Activated T-cell treated with anti-CD3 and anti-CD28 coated beads, Interleukin-2, amount 50 U/mL, for 48 hours (primary cell): ENCODE data around the gene ANKRA2.
"Not testable (repeated sequence)": the region's sequence is repeated elsewhere in the genome, so short reads cannot be mapped to it uniquely, and the experiment has no call there.

ENCODE experiments used
- DNase-seq, 2 experiments: peaks; one replicate each; pipeline ENCODE4 v3.0.0-alpha.2; 2020

The ANKRA2 gene

GRCh38 chr5:73545403-73545779 is 20.0 kb downstream of the ANKRA2 start:
- DNase-seq: no peak

- no peak for DNase-seq
Measured at GRCh38 chr5:73544429-73545402, 20.7 kb downstream of the ANKRA2 start.

- DNase-seq: no peak
Measured at GRCh38 chr5:73542020-73542419, 23.4 kb downstream of the ANKRA2 start.

- no peak for DNase-seq
Measured at GRCh38 chr5:73540192-73540591, 25.2 kb downstream of the ANKRA2 start.

- DNase-seq: no peak
Measured at GRCh38 chr5:73539730-73540129, 25.7 kb downstream of the ANKRA2 start.

GRCh38 chr5:73534971-73535370 is 30.5 kb downstream of the ANKRA2 start:
- DNase-seq: no peak

GRCh38 chr5:73534011-73534644 is 31.3 kb downstream of the ANKRA2 start:
- no peak for DNase-seq

- DNase-seq: no peak
Measured at GRCh38 chr5:73532195-73532594, 33.2 kb downstream of the ANKRA2 start.

GRCh38 chr5:73531356-73531755 is 34.1 kb downstream of the ANKRA2 start:
- no peak for DNase-seq

- DNase-seq: no peak
Measured at GRCh38 chr5:73529081-73529480, 36.4 kb downstream of the ANKRA2 start.

GRCh38 chr5:73528248-73528647 is 37.2 kb downstream of the ANKRA2 start:
- no peak for DNase-seq

- no peak for DNase-seq
Measured at GRCh38 chr5:73525606-73526203, 39.7 kb downstream of the ANKRA2 start.

- DNase-seq: no peak
Measured at GRCh38 chr5:73523861-73524260, 41.6 kb downstream of the ANKRA2 start.

GRCh38 chr5:73522989-73523388 is 42.5 kb downstream of the ANKRA2 start:
- no peak for DNase-seq

- DNase-seq: peak; percentile 79 to 80
Measured at GRCh38 chr5:73519531-73520283, 45.7 kb downstream of the ANKRA2 start.

GRCh38 chr5:73515232-73515631 is 50.2 kb downstream of the ANKRA2 start:
- DNase-seq: no peak

- DNase-seq: no peak
Measured at GRCh38 chr5:73514418-73514817, 51.0 kb downstream of the ANKRA2 start.

- no peak for DNase-seq
Measured at GRCh38 chr5:73513996-73514395, 51.4 kb downstream of the ANKRA2 start.

GRCh38 chr5:73508521-73508920 is 56.9 kb downstream of the ANKRA2 start:
- not testable (repeated sequence) for DNase-seq

GRCh38 chr5:73507062-73507461 is 58.4 kb downstream of the ANKRA2 start:
- no peak for DNase-seq

- DNase-seq: peak in 1 of 2 experiments; percentile 26
Measured at GRCh38 chr5:73506459-73506955, 58.9 kb downstream of the ANKRA2 start.
